ENCODE measurements around the gene NKD2. TPM values are rescaled to one million over a fixed set of nuclear protein-coding genes. Genes with fewer than 3 reads are reported as not detected.

Gene NKD2
- total and polyA plus RNA-seq, 2 experiments from 2014 or later = 9.0 to 11.9 TPM

DNA sequence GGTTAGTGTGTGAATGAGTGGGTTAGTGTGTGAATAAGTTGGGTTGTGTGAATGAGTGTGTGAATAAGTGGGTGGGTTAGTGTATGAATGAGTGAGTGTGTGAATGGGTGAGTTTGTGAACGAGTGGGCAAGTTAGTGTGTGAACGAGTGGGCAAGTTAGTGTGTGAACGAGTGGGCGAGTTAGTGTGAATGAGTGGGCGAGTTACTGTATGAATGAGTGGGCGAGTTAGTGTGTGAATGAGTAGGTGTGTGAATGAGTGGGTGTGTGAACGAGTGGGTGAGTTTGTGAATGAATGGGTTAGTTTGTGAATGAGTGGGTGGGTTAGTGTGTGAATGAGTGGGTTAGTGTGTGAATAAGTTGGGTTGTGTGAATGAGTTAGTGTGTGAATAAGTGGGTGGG is 34.7 kb downstream of the NKD2 start:
- Histone ChIP-seq H2AFZ (no peak overlapping the region), H3K27me3 (ENCODE audit: insufficient read depth) (no peaks in the 10 kb centered on the region), H3K4me3 (no peak overlapping the region), H3K9me2 (ENCODE audit: insufficient read depth) (no peaks in the 10 kb centered on the region), H3K4me1 (ENCODE audit: insufficient read depth) (no peaks in the 10 kb centered on the region), H3F3A (replicated peaks; ENCODE audit: low read depth) (no peaks in the 10 kb centered on the region), H4K20me1 (replicated peaks; ENCODE audit: insufficient read depth) (no peaks in the 10 kb centered on the region), H3K4me2 (no peak overlapping the region), H3K27ac (ENCODE audit: low read depth) (no peak overlapping the region), H3K36me3 (ENCODE audit: insufficient read depth) (no peaks in the 10 kb centered on the region), H3K79me2 (replicated peaks; ENCODE audit: insufficient read depth) (no peaks in the 10 kb centered on the region)
- H3K27me3 Mint-ChIP-seq (ENCODE audit: insufficient read depth, low read depth, poor library complexity) = peaks cover 11% of the 10 kb centered on the region
- peaks cover 49% of the 10 kb centered on the region for H3K36me3 Mint-ChIP-seq (ENCODE audit: low read depth)
- no peak for DNase-seq (ENCODE audit: low spot score)
- peaks cover 73% of the 10 kb centered on the region for H3K9me3 Mint-ChIP-seq
- no peak for ATAC-seq
- H3K4me3 Mint-ChIP-seq = no peak overlapping the region
- no peak overlapping the region for H3K27ac Mint-ChIP-seq
- TF ChIP-seq ZNF462 (CRISPR knock-in tag; IDR thresholded peaks at IDR 0.05) (no peak), CREB1 (CRISPR knock-in tag; IDR thresholded peaks at IDR 0.05; ENCODE audit: low read depth) (no peak), STAT1 (IDR thresholded peaks at IDR 0.05; ENCODE audit: unreplicated experiment) (no peak), ETS1 (IDR thresholded peaks at IDR 0.05) (no peak), NANOG (IDR thresholded peaks at IDR 0.05; ENCODE audit: borderline replicate concordance) (no peak), ZNF114 (CRISPR knock-in tag; IDR thresholded peaks at IDR 0.05) (no peak), REST (IDR thresholded peaks at IDR 0.05; ENCODE audit: unreplicated experiment) (no peak), EZH2 (IDR thresholded peaks at IDR 0.05; ENCODE audit: low read depth, unreplicated experiment) (no peak), CTCF (conservative IDR thresholded peaks at IDR 0.05; ENCODE audit: low read depth in 2 of 2) (no peak), JUNB (IDR thresholded peaks at IDR 0.05; ENCODE audit: unreplicated experiment) (no peak), ZNF331 (CRISPR knock-in tag; IDR thresholded peaks at IDR 0.05; ENCODE audit: low read depth) (no peak), POLR2AphosphoS5 (IDR thresholded peaks at IDR 0.05; ENCODE audit: low read depth) (no peak), EZH2phosphoT487 (IDR thresholded peaks at IDR 0.05; ENCODE audit: unreplicated experiment) (no peak)
- H3K4me1 Mint-ChIP-seq = peaks cover 3% of the 10 kb centered on the region; the same call in 1 of the 3 replicates

Data from GM23338 (cell line).